NCI-H1694 (cell line): ENCODE results near the gene SCAPER.
"Not testable (repeated sequence)": the region's sequence is repeated elsewhere in the genome, so short reads cannot be mapped to it uniquely, and the experiment has no call there.

Source experiments
- DNase-seq: peaks from one replicate; lab custom pipeline; 2025; lab: John Stamatoyannopoulos, UW

SCAPER gene

DNA sequence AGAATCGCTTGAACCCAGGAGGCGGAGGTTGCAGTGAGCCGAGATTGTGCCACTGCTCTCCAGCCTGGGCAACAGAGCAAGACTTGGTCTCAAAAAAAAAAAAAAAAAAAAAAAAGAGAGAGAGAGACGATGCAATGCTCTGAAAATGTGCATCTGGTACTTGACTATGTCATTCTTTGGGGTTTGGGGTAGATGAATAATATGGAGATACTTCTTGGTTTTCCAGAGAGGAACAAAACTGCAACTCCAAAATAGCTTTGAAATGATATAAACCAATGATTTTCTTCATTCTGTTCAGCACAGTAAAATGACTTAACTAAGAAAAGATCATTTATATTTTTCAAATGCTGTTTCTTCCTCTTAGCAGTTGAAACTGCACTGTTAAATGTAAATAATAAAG, 409.7 kb downstream of the SCAPER start:
- no peak for DNase-seq

DNA sequence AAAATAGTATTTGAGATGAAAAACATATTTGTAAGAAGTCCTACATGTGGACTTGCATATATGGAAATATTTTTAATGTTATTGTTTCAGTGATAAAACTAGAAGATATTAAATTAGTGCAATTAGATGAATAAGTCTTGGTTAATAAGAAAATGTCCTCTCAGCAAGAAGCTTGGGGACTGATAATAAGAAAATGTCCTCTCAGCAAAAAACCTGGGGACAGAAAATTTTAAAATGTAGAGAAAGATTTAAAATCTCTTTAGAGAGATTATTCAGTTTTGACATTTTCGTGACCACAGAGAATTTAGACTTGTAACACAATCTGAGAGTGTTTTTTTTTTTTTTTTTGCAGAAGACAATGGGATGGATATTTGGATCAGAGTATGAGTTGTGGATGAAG, 412.6 kb downstream of the SCAPER start:
- no peak for DNase-seq

DNA sequence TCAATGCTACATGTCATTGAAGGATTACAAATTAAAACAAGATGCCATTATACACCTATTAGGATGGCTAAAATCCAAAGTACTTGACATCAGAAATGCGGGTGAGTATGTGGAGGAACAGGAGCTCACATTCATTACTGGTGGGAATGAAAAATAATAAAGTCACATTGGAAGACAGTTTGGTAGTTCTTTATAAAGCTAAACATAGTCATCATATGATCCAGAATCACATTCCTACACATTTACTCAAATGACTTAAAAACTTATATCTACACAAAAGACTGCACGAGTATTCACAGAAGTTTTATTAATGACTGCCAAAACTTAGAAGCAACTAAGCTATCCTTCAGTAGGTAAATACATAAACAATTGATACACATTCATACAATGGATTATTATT, 421.4 kb downstream of the SCAPER start:
- no peak for DNase-seq

DNA sequence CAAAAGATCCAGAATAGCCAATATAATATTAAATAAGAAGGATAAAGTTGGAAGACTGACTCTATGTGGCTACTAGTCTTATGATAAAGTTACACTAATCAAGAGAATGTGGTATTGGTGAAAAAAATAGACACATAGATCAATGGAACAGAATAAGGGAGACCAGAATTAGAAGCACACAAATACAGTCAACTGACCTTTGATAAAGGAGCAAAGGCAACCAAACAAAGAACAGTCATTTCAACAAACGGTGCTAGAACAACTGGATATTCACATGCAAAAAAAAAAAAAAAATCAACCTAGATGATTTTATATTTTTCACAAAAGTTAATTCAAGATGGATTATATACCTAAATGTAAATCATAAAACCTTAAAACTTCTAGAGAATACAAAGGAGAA, 422.1 kb downstream of the SCAPER start:
- no peak for DNase-seq

DNA sequence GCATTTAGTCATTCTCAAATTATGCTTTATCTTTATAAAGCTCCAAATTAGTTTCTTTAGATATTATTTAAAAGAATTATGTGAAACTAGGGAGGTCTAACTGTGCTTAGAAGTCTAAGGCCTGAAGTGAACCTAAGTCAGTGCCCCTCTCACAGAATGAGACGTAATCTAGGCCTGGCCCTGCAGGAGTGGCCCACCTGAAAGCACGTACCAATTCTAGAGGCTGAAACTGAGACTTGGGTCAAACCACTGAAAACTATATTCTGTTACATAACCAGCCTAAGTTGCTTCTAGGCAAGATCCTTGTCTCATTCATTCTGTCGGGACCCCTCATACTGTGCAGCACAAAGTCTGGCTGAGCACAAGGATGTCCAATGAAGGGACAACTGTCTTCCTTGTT, 424.9 kb downstream of the SCAPER start:
- no peak for DNase-seq

DNA sequence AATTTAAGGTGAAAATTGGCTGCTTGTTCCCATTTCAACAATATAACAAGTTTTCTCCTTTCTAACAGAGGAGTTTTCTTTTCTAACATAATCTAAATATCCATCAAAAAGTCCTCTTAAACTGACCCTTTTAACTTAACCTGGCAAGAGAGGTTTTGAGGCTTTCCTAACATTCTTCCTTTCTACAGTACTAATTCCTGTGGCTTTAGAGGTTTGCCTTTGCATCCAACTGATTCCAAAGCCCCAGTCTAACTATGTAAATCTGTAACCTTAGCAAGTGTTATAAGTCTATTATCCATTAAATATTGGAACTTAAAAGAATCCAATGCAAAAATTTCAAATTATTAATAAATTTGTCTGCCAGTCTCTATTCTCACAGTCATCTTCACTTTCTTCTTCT, 434.4 kb downstream of the SCAPER start:
- no peak for DNase-seq

DNA sequence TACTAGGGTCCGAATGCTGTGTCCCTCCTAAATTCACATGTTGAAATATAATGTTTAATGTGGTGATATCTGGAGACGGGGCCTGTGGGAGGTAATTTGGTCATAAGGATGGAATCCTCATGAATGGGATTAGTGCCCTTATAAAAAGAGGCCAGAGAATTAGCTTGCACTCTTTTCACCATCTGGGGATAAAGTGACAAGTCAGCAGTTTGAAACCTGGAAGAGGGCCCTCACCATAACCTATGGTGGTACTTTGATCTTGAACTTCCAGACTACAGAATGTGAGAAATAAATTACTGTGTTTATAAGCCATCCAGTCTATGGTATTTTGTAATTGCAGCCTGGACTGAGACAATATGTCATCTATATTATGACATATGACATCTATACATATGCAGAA, 436.4 kb downstream of the SCAPER start:
- DNase-seq = no peak

DNA sequence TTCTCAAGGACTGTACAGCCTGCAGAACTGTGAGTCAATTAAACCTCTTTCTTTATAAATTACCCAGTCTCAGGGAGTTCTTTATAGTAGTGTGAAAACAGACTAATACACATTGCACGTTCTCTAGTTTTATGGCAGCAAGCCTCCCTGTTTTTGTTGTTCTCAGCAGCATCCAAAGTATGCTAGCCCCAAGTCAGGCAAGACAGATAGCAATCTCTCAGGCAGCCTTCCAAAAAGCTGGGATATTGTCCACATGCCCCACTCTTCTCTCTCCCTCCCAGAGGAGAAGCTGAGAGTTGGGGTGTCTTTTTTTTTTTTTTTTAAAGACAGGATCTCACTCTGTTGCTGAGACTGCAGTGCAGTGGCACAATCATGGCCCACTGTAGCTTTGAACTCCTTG, 438.0 kb downstream of the SCAPER start:
- no peak for DNase-seq

DNA sequence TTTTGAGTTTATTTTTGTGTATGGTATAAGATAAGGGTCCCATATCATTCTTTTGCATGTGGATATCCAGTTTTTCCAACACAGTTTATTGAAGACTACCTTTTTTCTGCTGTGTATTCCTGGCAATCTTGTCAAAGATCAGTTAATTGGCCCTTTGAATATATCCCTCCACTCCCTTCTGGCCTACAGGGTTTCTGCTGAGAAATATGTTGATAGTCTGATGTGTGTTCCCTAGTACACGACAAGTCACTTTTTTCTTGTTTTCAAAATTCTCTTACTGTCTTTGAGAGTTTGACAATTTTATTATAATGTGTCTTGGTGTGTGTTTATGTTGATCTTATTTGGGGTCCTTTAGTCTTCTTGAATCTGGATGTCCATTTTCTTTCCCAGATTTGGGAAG, 439.4 kb downstream of the SCAPER start:
- DNase-seq = no peak

DNA sequence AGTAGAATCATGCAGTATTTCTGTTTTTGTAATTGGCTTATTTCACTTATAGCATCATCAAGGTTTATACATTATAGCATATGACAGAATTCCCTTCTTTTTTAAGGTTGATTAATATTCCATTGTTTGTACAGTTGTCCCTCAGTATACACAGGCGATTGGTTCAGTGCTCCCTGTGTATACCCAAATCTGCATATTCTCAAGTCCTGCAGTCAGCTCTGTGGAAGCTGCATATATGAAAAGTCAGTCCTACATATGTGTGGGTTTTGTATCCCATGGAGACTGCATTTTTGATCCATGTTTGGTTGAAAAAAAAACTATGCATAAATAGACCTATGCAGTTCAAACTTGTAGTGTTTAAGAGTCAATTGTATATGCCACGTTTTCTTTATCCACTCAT, 440.9 kb downstream of the SCAPER start:
- DNase-seq = no peak

DNA sequence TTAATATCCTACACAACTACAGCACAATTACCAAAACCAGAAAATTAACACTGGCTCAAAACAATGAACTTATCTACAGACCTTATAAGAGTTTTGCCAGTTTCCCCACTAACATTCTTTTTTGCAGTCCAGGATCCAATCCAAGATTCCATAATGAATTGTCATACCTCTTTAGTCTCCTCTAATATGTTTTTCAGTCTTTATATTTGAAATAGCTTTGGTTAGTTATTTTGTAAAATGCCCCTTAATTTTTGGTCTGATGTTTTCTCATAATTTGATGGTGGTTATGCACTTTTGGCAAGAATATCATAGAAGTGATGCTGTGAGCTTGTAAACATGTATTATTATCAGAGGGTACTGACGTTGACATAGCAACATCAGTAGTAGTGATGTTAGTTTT, 444.3 kb downstream of the SCAPER start:
- no peak for DNase-seq

DNA sequence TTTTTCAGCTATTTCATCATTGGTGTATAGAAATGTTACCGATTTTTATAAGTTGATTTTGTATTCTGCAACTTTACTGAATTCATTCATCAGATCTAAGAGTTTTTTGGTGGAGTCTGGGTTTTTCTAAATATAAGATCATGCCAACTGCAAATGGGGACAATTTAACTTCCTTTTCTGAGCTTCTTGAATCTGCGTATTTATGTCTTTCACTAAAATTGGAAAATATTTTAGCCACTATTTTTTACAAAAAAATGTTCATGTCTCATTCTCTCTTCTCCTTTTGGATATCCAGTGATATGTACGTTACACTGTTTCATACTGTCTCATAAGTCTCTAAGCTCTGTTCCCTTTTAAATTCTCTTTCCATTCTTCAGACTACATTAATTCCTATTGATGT, 444.8 kb downstream of the SCAPER start:
- DNase-seq = no peak

DNA sequence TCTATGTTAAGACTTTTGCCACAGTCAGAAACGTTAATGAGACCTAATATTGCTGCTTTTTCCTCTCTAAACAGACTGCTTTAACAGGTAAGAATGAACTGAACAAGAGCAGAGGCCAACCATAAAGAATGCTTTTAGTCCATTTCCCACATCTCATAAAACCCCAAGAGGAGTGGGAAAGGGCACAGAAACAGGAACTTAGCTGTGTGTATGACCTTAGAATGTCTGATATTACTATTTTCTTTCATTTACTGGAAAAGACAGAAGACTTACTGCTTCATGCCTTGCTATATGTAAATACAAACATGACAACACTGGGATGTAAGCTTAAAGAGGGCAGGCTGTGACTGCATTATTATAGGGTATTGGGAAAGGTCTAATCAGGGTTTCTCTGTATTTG, 453.6 kb downstream of the SCAPER start:
- DNase-seq = no peak

DNA sequence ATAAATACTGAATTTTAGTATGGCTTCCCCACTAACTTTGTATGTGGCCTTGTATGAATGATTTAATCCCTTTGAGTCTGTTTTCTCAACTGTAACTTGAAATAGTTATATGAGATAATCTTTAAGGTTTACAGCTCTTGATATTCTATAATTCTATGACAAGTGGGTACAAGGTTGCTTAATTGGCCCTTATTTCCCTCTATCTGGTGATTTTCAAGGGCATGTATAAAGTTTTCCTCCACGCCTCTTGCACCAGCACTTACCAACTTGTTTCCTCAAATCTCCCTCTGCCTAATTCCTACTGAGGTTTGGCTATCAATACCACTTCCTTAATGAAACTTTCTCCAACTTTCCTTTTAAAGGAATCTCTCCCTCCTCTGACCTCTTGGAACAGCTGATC, 455.7 kb downstream of the SCAPER start:
- no peak for DNase-seq

DNA sequence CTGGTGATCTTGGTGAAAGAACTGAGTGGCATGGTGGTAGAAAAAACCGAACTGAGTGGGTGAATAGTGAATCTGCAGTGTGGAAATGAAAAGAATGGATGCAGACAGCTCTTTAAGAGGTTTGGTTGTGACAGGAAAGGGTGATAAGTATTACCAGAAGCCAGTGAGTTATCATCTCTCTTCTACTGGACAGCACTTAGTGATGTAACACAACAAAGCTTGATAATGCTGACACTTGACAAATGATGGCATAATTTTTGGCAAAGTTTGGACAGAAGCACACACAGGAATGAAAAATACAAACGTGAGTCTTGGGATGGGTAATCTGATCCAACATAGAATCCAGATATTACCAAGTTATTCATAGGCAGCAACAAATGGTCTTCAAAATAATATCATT, 456.4 kb downstream of the SCAPER start:
- no peak for DNase-seq

DNA sequence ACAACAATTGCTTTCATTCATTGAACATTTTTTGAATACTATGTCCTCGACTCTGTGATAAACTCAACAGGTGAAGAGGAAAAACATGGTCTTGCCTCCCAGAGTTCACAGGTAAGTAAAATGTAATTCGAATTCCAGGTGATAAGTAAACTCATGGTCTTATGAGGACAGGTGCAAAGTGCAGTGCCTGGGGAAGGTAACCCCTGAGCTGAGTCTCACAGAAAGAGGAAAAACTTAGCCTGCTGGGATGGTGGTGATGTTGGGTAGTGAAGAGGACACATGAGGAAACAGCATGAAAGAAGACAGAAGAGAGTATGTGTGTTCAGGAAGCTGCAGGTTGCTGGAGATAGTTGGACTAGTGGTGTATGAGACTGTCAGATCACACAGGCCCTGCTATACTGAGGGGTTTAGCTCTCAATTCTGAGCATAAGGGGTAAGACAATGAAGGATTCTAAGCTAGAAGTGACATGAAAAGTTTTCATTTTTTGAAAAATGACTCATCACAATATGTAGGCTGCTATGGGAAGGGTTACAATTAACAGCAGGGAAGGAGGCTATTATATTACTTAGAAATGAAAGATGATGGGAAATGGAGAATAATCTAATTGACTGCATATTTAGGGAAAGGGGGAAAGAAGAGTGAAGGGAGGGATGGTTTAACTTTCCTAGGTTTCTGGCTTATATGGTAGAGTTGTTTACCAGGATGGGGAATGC, 457.3 kb downstream of the SCAPER start:
- no peak for DNase-seq

DNA sequence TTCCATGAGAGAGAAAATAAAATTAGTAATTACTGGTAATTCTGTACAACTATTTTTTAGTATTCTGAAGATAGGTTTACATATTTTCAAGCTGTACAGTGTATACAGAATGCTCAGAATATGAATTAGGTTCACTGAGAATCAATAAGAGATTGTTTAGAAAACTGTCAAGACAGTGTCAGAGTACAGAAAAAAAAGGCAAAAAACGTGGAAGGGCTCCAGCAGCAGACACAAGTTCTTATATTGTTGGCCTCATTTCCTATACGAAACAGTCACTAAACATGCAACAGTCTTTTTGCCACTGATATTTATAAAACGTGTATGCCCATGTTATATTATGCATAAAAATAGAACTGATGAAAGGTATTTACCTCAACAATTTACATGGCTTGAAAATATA, 464.7 kb downstream of the SCAPER start:
- DNase-seq = no peak

DNA sequence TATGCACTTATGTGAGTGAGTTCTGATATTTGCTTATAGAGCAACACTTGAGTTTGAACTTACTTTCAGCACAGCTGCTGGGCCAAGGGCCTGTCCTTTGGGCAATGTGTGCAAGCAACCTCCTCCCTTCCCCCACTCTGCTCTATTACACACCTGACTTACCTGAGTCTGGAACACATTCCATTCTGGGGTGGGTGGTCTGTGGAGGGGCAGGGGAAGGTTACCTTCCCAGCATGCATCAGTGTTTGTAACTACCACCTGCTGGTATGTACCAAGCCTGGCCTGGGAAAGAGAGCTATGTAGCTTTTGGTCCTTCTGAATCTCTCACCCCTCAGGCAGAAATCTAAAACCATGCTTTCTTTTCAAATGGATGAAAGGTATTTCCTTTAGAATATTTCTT, 465.6 kb downstream of the SCAPER start:
- DNase-seq = no peak

DNA sequence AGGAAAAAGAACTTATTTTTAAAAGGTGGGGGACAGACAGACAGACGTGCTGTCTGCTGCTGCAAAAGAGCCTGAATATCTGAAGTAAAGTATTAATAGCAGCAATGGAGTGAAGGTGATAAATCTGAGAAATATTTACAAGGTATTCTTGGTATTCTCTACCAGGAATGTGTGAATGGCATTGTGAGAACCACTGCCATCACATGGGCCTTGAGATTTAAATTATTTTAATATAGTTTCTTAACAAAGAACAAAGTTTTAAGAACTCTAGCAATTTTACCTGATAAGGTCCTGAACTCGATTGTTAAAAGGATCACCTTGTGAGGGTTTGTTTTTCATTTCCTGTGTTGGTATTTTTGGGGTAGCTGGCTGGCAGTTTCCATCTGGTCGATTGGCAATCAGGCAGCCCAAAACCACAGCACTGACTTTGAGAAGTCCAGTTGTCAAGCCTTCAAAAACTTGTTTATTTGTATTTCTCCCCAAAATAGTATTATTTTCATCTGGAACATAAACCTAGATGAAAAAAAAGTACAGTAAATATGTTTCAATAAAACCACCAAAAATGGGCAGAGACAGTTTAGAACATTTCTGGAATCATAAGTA, 471.2 kb downstream of the SCAPER start:
- no peak for DNase-seq

DNA sequence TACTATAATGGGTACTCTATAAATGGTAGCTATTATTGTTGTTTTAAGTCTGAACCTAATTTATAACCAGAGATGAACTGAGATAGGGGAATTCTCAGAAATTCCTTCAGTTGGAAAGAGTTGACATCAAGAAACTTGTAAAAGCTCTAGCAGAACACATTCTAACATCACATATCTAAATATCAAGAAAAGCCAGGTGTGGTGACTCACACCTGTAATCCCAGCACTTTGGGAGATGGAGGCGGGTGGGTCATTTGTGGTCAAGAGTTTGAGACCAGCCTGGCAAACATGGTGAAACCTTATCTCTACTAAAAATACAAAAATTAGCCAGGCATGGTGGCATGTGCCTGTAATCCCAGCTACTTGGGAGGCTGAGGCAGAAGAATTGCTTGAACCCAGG, 472.1 kb downstream of the SCAPER start:
- DNase-seq = not testable (repeated sequence)

DNA sequence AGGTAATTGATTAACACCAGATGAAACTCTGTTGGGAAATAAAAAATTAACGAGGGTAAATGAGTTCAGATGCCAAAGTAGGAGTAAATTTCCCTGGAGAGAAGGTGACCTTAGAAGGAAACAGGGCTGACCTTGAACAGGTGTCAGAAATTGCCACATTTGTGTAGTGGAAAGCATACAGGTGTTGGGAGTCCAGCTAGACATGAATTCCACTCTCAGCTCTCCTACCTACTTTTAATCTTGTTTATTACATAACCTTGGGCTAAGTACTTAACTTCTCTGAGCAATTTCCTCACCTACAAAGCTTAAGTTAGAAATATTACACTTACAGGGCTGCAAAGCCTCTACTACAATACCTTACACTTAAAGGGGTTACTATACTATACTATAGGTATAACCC, 472.5 kb downstream of the SCAPER start:
- no peak for DNase-seq

DNA sequence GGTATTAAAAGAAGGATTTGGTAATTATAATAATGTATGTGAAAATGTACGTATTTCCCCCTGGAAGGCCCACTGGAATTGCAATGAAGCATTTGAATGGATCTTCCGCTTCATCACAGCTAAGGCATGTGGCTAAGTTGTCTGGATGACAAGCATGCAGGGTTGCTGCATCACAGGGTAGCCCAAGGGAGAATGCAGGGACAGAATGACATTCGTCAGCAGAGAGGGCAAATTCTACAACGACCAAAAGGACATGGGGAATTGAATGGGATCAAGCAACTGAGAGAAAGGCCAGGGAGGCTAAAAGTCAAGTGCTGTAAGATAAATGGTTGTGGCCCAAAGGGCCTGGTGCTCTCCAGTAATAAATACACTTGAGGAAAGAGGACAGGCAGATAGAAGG, 473.2 kb downstream of the SCAPER start:
- DNase-seq = no peak

DNA sequence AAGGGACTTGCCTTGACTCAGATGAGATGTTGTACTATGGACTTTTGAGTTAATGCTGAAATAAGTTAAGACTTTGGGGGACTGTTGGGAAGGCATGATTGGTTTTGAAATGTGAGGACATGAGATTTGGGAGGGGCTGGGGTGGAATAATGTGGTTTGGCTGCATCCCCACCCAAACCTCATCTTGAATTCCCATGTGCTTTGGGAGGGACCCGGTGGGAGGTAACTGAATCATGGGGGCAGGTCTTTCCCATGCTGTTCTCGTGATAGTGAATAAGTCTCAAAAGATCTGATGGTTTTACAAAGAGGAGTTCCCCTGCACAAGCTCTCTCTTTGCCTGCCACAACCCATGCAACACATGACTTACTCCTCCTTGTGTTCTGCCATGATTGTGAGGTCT, 474.4 kb downstream of the SCAPER start:
- not testable (repeated sequence) for DNase-seq

DNA sequence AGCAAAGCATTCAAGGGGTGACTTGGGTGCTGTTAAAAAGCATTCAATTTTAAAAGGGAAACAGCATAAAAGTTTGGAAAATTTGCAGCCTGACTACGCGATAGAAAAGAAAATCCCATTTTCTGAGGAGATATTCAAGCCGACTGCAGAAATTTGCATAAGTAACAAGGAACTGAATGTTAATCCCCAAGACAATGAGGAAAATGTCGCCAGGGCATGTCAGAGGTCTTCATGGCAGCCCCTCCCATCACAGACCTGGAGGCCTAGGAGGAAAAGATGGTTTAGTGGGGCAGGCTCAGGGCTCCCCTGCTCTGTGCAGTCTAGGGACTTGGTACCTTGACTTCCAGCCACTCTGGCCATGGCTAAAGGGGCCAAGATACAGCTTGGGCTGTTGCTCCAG, 475.5 kb downstream of the SCAPER start:
- no peak for DNase-seq
